Mesenchymal stem cell (in vitro differentiated cells and primary cell): ENCODE data around the gene SEMA5B.

Experiments
- DNase-seq: peaks from one replicate; pipeline ENCODE4 v3.0.0-alpha.2; 2013
- H2AFZ ChIP-seq: one replicate; pipeline ENCODE4 v1.6.1; 2013; ENCODE audit warnings: low read depth, mild to moderate bottlenecking, control low read depth, inconsistent platforms, low read length, moderate library complexity
- H2AK5ac ChIP-seq: 2 replicates; pipeline ENCODE4 v1.6.1; 2013; ENCODE audit warnings: low read length, moderate library complexity, mild to moderate bottlenecking, inconsistent platforms; ENCODE audit not compliant: severe bottlenecking
- H2BK120ac ChIP-seq: one replicate; pipeline ENCODE4 v1.6.1; 2013; ENCODE audit warnings: low read depth, mild to moderate bottlenecking, inconsistent platforms, low read length, moderate library complexity
- H2BK12ac ChIP-seq, 2 experiments: one replicate each; pipeline ENCODE4 v1.6.1; 2013; ENCODE audit warnings: inconsistent platforms in 2 of 2, low read length in 2 of 2, mild to moderate bottlenecking in 2 of 2, moderate library complexity in 2 of 2, control low read depth in 1 of 2
- H2BK15ac ChIP-seq: one replicate; pipeline ENCODE4 v1.6.1; 2013; ENCODE audit warnings: mild to moderate bottlenecking, low read depth, inconsistent platforms; ENCODE audit not compliant: poor library complexity, severe bottlenecking
- H2BK5ac ChIP-seq: 2 replicates; pipeline ENCODE4 v1.6.1; 2013; ENCODE audit warnings: low read depth, mild to moderate bottlenecking, low read length, control low read depth, inconsistent platforms; ENCODE audit not compliant: poor library complexity, severe bottlenecking
- H3K14ac ChIP-seq, 2 experiments: one replicate each; pipeline ENCODE4 v1.6.1; 2013; ENCODE audit warnings: inconsistent platforms in 2 of 2, low read length in 2 of 2, control low read depth in 1 of 2, mild to moderate bottlenecking in 1 of 2, moderate library complexity in 1 of 2
- H3K18ac ChIP-seq, 2 experiments: one replicate each; pipeline ENCODE4 v1.6.1; 2013; ENCODE audit warnings: inconsistent platforms in 2 of 2, low read length in 2 of 2, control low read depth in 1 of 2, low read depth in 1 of 2, mild to moderate bottlenecking in 1 of 2
- H3K23ac ChIP-seq, 2 experiments: one replicate each; pipeline ENCODE4 v1.6.1; 2013; ENCODE audit warnings: inconsistent platforms in 2 of 2, low read length in 2 of 2, mild to moderate bottlenecking in 2 of 2, moderate library complexity in 2 of 2, control low read depth in 1 of 2
- H3K27ac ChIP-seq: 2 replicates; pipeline ENCODE4 v1.5.1; 2013; ENCODE audit warnings: mild to moderate bottlenecking, moderate library complexity, low read length, control low read depth, inconsistent platforms; ENCODE audit not compliant: poor library complexity, severe bottlenecking
- H3K27me3 ChIP-seq, 2 experiments: 2 replicates each; pipeline versions ENCODE4 v1.6.1 to v1.7.0; 2013; ENCODE audit warnings: low read length in 2 of 2, mild to moderate bottlenecking in 2 of 2, moderate library complexity in 2 of 2, control low read depth in 1 of 2, inconsistent platforms in 1 of 2; ENCODE audit not compliant: control insufficient read depth in 1 of 2, insufficient read depth in 1 of 2
- H3K36me3 ChIP-seq, 2 experiments: 2 replicates each; pipeline versions ENCODE4 v1.6.1 to v1.7.0; 2013; ENCODE audit warnings: low read length in 2 of 2, control low read depth in 1 of 2, inconsistent platforms in 1 of 2, low read depth in 1 of 2, mild to moderate bottlenecking in 1 of 2; ENCODE audit not compliant: insufficient read depth in 2 of 2, control insufficient read depth in 1 of 2
- H3K4ac ChIP-seq, 2 experiments: one replicate each; pipeline ENCODE4 v1.6.1; 2013; ENCODE audit warnings: inconsistent platforms in 2 of 2, low read length in 2 of 2, mild to moderate bottlenecking in 2 of 2, moderate library complexity in 2 of 2, control low read depth in 1 of 2, low read depth in 1 of 2
- H3K4me1 ChIP-seq: 2 replicates; pipeline ENCODE4 v1.6.1; 2013; ENCODE audit warnings: low read depth, low read length, control low read depth; ENCODE audit not compliant: control insufficient read depth, insufficient read depth
- H3K4me2 ChIP-seq: 2 replicates; pipeline ENCODE4 v1.6.1; 2013; ENCODE audit warnings: low read length, mild to moderate bottlenecking, inconsistent platforms; ENCODE audit not compliant: poor library complexity, severe bottlenecking
- H3K4me3 ChIP-seq, 2 experiments: 2 replicates each; pipeline versions ENCODE4 v1.5.1 to v1.7.0; 2013; ENCODE audit warnings: low read length in 2 of 2, mild to moderate bottlenecking in 2 of 2, control low read depth in 1 of 2, low read depth in 1 of 2; ENCODE audit not compliant: insufficient read depth in 1 of 2
- H3K79me1 ChIP-seq: replicated peaks from 2 replicates; pipeline ENCODE4 v1.6.1; 2013; ENCODE audit warnings: mild to moderate bottlenecking, control low read depth, low read length, inconsistent platforms; ENCODE audit not compliant: poor library complexity, severe bottlenecking
- H3K9ac ChIP-seq: 2 replicates; pipeline ENCODE4 v1.7.0; 2013; ENCODE audit warnings: mild to moderate bottlenecking, low read length, moderate library complexity
- H3K9me3 ChIP-seq: 2 replicates; pipeline ENCODE4 v1.7.0; 2013; ENCODE audit warnings: mild to moderate bottlenecking, low read length; ENCODE audit not compliant: control insufficient read depth
- H4K8ac ChIP-seq: one replicate; pipeline ENCODE4 v1.6.1; 2013; ENCODE audit warnings: inconsistent platforms, mild to moderate bottlenecking, low read length, moderate library complexity
- H4K91ac ChIP-seq: one replicate; pipeline ENCODE4 v1.6.1; 2013; ENCODE audit warnings: mild to moderate bottlenecking, low read length, inconsistent platforms
- WGBS: methylation state at CpG from one replicate; pipeline ENCODE4 v1.1.7; 2013; ENCODE audit warnings: mixed read lengths; 5-methylcytosine and 5-hydroxymethylcytosine counted together

Gene SEMA5B

GRCh38 chr3:122929188-122930062 is 98.1 kb downstream of the SEMA5B start:
- no peak overlapping the region for H3K4ac ChIP-seq
- no peak overlapping the region for H2AFZ ChIP-seq
- no peaks in the 10 kb centered on the region for H3K79me1 ChIP-seq
- no peaks in the 10 kb centered on the region for H3K36me3 ChIP-seq
- H3K4me1 ChIP-seq: no peaks in the 10 kb centered on the region
- H2BK15ac ChIP-seq: no peak overlapping the region
- no peak overlapping the region for H2BK12ac ChIP-seq
- H3K9ac ChIP-seq: no peak overlapping the region
- H3K27me3 ChIP-seq: peaks cover 62 to 64% of the 10 kb centered on the region in 2 experiments
- no peak overlapping the region for H3K14ac ChIP-seq
- H4K8ac ChIP-seq: no peak overlapping the region
- no peaks in the 10 kb centered on the region for H3K9me3 ChIP-seq
- no peak overlapping the region for H2BK5ac ChIP-seq
- no peak overlapping the region for H3K4me2 ChIP-seq
- no peak overlapping the region for H2AK5ac ChIP-seq
- no peak overlapping the region for H3K27ac ChIP-seq
- H2BK120ac ChIP-seq: no peak overlapping the region
- no peak overlapping the region for H4K91ac ChIP-seq
- H3K4me3 ChIP-seq: no peak overlapping the region
- no peak for DNase-seq
- no peak overlapping the region for H3K23ac ChIP-seq
- no peak overlapping the region for H3K18ac ChIP-seq
- WGBS: 71% methylated on average over 12 of the region's 12 CpGs

GRCh38 chr3:122928396-122929187 is 99.0 kb downstream of the SEMA5B start:
- H2BK5ac ChIP-seq: no peak overlapping the region
- no peak overlapping the region for H2BK12ac ChIP-seq
- H3K27ac ChIP-seq: no peak overlapping the region
- H3K27me3 ChIP-seq: peaks cover 70 to 72% of the 10 kb centered on the region in 2 experiments
- no peaks in the 10 kb centered on the region for H3K4me1 ChIP-seq
- no peak overlapping the region for H3K4ac ChIP-seq
- H3K9me3 ChIP-seq: no peaks in the 10 kb centered on the region
- no peak overlapping the region for H4K91ac ChIP-seq
- H2BK120ac ChIP-seq: no peak overlapping the region
- H2AK5ac ChIP-seq: no peak overlapping the region
- no peak overlapping the region for H3K14ac ChIP-seq
- H3K36me3 ChIP-seq: no peaks in the 10 kb centered on the region
- no peak overlapping the region for H3K4me2 ChIP-seq
- no peak overlapping the region for H3K4me3 ChIP-seq
- no peaks in the 10 kb centered on the region for H3K79me1 ChIP-seq
- WGBS: 88% methylated on average over 24 of the region's 24 CpGs
- H4K8ac ChIP-seq: no peak overlapping the region
- H2BK15ac ChIP-seq: no peak overlapping the region
- no peak overlapping the region for H2AFZ ChIP-seq
- H3K18ac ChIP-seq: no peak overlapping the region
- DNase-seq: no peak
- H3K23ac ChIP-seq: no peak overlapping the region
- no peak overlapping the region for H3K9ac ChIP-seq

DNA sequence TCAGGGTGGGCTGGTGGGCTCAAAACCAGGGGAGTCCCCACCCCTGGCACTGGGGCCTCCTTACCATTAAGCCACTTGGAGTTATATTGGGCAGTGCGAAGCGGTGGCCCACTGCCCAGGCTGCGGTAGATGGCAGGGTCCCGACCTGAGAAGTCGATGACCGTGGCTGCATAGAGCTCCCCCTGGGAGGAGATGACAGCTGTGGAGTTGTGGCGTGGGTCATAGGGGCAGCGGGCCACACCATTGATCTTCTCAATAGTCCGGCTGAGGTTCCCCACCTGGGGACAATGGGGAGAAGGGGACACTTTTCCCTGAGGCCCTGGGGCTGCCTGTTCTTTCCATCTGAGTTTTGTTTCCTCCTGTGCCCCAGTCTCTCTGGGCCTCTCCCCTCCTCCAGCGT is 99.8 kb downstream of the SEMA5B start:
- no peak for DNase-seq
- 86% methylated on average over 10 of the region's 10 CpGs for WGBS
- Histone ChIP-seq H3K9ac (no peak overlapping the region), H3K27ac (no peak overlapping the region), H2AFZ (no peak overlapping the region), H2BK15ac (no peak overlapping the region), H2BK12ac (no peak overlapping the region), H3K4ac (no peak overlapping the region), H3K9me3 (no peaks in the 10 kb centered on the region), H3K23ac (no peak overlapping the region), H3K36me3 (no peaks in the 10 kb centered on the region), H3K18ac (no peak overlapping the region), H4K8ac (no peak overlapping the region), H3K27me3 (peaks cover 75 to 76% of the 10 kb centered on the region in 2 experiments), H2BK5ac (no peak overlapping the region), H3K4me3 (no peak overlapping the region), H2BK120ac (no peak overlapping the region), H3K4me1 (no peaks in the 10 kb centered on the region), H4K91ac (no peak overlapping the region), H2AK5ac (no peak overlapping the region), H3K79me1 (no peaks in the 10 kb centered on the region), H3K14ac (no peak overlapping the region), H3K4me2 (no peak overlapping the region)

DNA sequence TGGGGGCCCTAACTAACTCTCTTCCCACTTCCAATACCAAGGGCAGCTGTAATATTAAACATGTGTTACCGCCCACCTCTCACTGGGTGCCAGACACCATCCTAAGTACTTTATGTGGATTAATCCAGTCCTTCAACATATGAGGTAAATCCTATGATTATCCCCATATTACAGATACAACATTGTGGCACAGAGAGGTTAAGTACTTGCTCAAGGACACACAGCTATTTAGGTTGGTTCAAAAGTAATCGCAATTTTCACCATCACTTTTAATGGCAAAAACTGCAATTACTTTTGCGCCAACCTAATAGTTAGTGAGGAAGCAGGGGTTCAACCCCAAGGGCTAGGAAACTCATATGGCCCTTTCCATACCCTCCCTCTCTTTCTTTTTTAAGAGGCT is 100.8 kb downstream of the SEMA5B start:
- H3K4ac ChIP-seq: no peak overlapping the region
- H3K18ac ChIP-seq: no peak overlapping the region
- no peak overlapping the region for H3K14ac ChIP-seq
- no peak overlapping the region for H2BK12ac ChIP-seq
- H3K4me2 ChIP-seq: no peak overlapping the region
- H2AK5ac ChIP-seq: no peak overlapping the region
- DNase-seq: no peak
- H4K8ac ChIP-seq: no peak overlapping the region
- no peak overlapping the region for H2BK15ac ChIP-seq
- no peak overlapping the region for H4K91ac ChIP-seq
- H3K27me3 ChIP-seq: peaks cover 77 to 85% of the 10 kb centered on the region in 2 experiments
- H3K23ac ChIP-seq: no peak overlapping the region
- no peak overlapping the region for H3K27ac ChIP-seq
- 95% methylated on average over 3 of the region's 3 CpGs for WGBS
- H2AFZ ChIP-seq: no peak overlapping the region
- no peaks in the 10 kb centered on the region for H3K36me3 ChIP-seq
- H2BK120ac ChIP-seq: no peak overlapping the region
- no peak overlapping the region for H2BK5ac ChIP-seq
- H3K9ac ChIP-seq: no peak overlapping the region
- no peaks in the 10 kb centered on the region for H3K9me3 ChIP-seq
- no peak overlapping the region for H3K4me3 ChIP-seq
- peaks cover under 1% of the 10 kb centered on the region for H3K4me1 ChIP-seq
- H3K79me1 ChIP-seq: no peaks in the 10 kb centered on the region
